Gastrocnemius medialis (tissue), 4 donors: ENCODE results near the gene CYGB. TPM values are rescaled to one million over a fixed set of nuclear protein-coding genes. Genes with fewer than 3 reads are reported as not detected.

Source experiments
- ATAC-seq, 2 donors: fragments of 150-250 bp; one replicate each; pipeline ENCODE4 v1.9.1; 2016
- DNase-seq, 2 donors: peaks; one replicate each; pipeline ENCODE4 v3.0.0-alpha.2; 2019
- H3K27ac ChIP-seq, 4 donors: fragments of 200-600 bp; sonication (generic); 1 replicate in 1 of 4; 2 replicates in 3 of 4; pipeline ENCODE4 v1.5.1; 2016 to 2018; ENCODE audit warnings: mild to moderate bottlenecking in 2 of 4, moderate library complexity in 1 of 4
- H3K27me3 ChIP-seq, 3 donors: fragments of 200-600 bp; sonication (generic) in 2 of 3; 1 replicate in 1 of 3; 2 replicates in 2 of 3; pipeline versions ENCODE4 v1.5.1 to v1.6.0; 2016 to 2019; ENCODE audit warnings: mild to moderate bottlenecking in 1 of 3, moderate library complexity in 1 of 3
- H3K36me3 ChIP-seq, 2 donors: fragments of 200-600 bp; sonication (generic) in 1 of 2; one replicate each; pipeline ENCODE4 v1.5.1; 2017 to 2018
- H3K4me1 ChIP-seq, 2 donors: fragments of 200-600 bp; sonication (generic) in 1 of 2; one replicate each; pipeline ENCODE4 v1.5.1; 2016 to 2017; ENCODE audit warnings: mild to moderate bottlenecking in 2 of 2
- H3K4me3 ChIP-seq, 4 donors: fragments of 200-600 bp; sonication (generic) in 3 of 4; 1 replicate in 1 of 4; 2 replicates in 3 of 4; pipeline ENCODE4 v1.5.1; 2016 to 2019; ENCODE audit warnings: mild to moderate bottlenecking in 2 of 4
- H3K9me3 ChIP-seq, 3 donors: fragments of 200-600 bp; sonication (generic) in 2 of 3; 1 replicate in 1 of 3; 2 replicates in 2 of 3; pipeline ENCODE4 v1.5.1; 2016 to 2019
- POLR2A ChIP-seq, 2 donors: fragments of 450-650 bp; IDR thresholded peaks; one replicate each; pipeline ENCODE4 v1.6.1; 2017; ENCODE audit warnings: antibody characterized with exemption in 2 of 2, mild to moderate bottlenecking in 2 of 2, moderate library complexity in 2 of 2
- in situ Hi-C, 4 donors: fragments of 200-750 bp; cut with MboI; loops; one replicate each; pipeline versions ENCODE4 v1.15.0 to v1.8.0; 2017; ENCODE audit warnings: low sequenced_read_pairs in 4 of 4
- intact Hi-C: fragments of 100-400 bp; cut with DNase I; formaldehyde crosslinking; loops from one replicate; pipeline ENCODE4 v1.15.1; 2023; ENCODE audit warnings: low total_unique reads
- total RNA-seq, 4 donors: library from RNA; depleted of rRNA; stranded (reverse); fragments of >200 nt; gene quantifications; one replicate each; pipeline versions ENCODE4 v1.1.0 to v1.2.3, GENCODE V29; 2016
- TF ChIP-seq, protein P1 (sequence below), 5 experiments: fragments of 450-650 bp in 3 of 5; fragments of 200-600 bp in 2 of 5; sonication (generic) in 2 of 5; IDR thresholded peaks in 4 of 5; conservative IDR thresholded peaks in 1 of 5; 1 replicate in 4 of 5; 2 replicates in 1 of 5; pipeline ENCODE4 v1.5.1; 2016 to 2019; ENCODE audit warnings: antibody characterized with exemption in 5 of 5, mild to moderate bottlenecking in 3 of 5, moderate library complexity in 3 of 5

The CYGB gene
- total RNA-seq, 4 donors from 2014 or later = 8.1 to 19.7 (median 10.6) TPM

DNA sequence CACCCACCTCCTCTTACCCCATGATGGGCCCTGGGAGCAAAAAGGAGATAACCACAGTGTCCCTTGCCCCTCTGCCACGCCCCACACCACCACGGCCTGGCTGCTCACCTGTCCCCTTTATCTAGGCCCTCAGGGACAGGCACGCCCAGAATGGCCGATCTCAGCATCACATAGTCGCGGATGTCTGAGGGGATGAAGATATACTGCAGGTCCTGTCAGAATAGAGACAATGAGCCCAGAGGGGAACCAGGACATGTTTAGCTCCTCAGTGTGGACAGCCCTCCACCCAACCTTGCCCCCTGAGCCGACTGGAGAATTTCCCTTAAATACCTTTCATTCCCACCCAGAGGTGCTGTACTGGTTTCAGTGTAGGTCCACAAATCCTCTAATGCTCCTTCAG is 32.9 kb upstream of the CYGB start:
- Histone ChIP-seq H3K27me3 (no peaks in the 10 kb centered on the region), H3K36me3 (peaks cover 0 to 11% of the 10 kb centered on the region in 2 donors), H3K4me1 (peaks cover 24 to 29% of the 10 kb centered on the region in 2 donors), H3K27ac (peak overlapping the region; percentile 67 to 81 (median 73)), H3K9me3 (no peaks in the 10 kb centered on the region), H3K4me3 (no peak overlapping the region)
- no peak for ATAC-seq
- intact Hi-C loops = no loop called here
- no peak for DNase-seq
- in situ Hi-C loops = loop anchor here in 1 of 4 donors (25.0 kb wide), 1 partner anchor 142 kb away; the partner anchor contains the start of gene MXRA7
- TF ChIP-seq, protein P1, sequence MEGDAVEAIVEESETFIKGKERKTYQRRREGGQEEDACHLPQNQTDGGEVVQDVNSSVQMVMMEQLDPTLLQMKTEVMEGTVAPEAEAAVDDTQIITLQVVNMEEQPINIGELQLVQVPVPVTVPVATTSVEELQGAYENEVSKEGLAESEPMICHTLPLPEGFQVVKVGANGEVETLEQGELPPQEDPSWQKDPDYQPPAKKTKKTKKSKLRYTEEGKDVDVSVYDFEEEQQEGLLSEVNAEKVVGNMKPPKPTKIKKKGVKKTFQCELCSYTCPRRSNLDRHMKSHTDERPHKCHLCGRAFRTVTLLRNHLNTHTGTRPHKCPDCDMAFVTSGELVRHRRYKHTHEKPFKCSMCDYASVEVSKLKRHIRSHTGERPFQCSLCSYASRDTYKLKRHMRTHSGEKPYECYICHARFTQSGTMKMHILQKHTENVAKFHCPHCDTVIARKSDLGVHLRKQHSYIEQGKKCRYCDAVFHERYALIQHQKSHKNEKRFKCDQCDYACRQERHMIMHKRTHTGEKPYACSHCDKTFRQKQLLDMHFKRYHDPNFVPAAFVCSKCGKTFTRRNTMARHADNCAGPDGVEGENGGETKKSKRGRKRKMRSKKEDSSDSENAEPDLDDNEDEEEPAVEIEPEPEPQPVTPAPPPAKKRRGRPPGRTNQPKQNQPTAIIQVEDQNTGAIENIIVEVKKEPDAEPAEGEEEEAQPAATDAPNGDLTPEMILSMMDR (IDR thresholded peaks at IDR 0.05 in 4 of 5, conservative IDR thresholded peaks at IDR 0.05 in 1 of 5) = no peak
- no peak for TF ChIP-seq POLR2A (IDR thresholded peaks at IDR 0.05)

DNA sequence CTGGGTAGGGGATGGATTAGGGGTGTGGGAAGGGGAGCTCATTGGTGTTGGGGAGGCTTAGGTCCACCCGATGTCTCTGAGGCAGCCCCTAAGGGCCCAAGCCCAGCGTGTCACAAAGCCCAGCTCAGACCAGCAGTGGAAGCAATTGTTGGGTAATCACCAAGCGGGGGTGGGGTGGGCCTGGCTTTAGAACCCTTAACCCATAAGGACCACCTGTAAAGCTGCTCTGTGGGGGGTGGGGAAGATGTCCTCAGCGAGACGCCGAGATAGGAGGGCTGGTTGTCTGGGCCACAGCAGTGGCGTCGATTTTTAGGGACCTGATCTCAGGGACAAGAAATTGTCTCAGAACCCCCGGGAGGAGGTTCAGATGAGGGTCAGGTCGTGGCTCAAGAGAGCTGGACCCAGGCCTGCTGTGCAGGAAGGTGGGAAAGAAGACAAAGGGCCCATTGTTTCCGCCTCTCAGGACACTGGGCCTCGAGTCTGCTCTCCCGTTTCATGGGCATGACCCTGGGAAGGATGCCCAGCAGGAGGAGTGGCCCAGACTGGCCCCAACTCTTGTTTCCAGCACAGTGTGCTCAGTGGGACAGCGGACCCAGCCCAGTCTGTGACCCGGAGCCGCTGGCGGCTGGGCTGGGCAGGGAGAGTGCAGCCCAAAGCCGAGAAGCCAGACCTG is 32.2 kb upstream of the CYGB start:
- peaks cover 0 to 18% of the 10 kb centered on the region in 2 donors for H3K36me3 ChIP-seq
- H3K4me1 ChIP-seq = peaks cover 24 to 29% of the 10 kb centered on the region in 2 donors
- no peak overlapping the region for H3K4me3 ChIP-seq
- DNase-seq (peak; percentile 75 to 84), ATAC-seq (peak; percentile 73 to 89)
- intact Hi-C loops (no loop called here), in situ Hi-C loops (loop anchor here in 1 of 4 donors (25.0 kb wide), 1 partner anchor 143 kb away; the partner anchor contains the start of gene MXRA7)
- H3K9me3 ChIP-seq = no peaks in the 10 kb centered on the region
- peak overlapping the region; percentile 67 to 81 (median 73) for H3K27ac ChIP-seq
- TF ChIP-seq, protein P1 (IDR thresholded peaks at IDR 0.05 in 4 of 5, conservative IDR thresholded peaks at IDR 0.05 in 1 of 5) = no peak
- no peak for TF ChIP-seq POLR2A (IDR thresholded peaks at IDR 0.05)
- H3K27me3 ChIP-seq = no peaks in the 10 kb centered on the region

DNA sequence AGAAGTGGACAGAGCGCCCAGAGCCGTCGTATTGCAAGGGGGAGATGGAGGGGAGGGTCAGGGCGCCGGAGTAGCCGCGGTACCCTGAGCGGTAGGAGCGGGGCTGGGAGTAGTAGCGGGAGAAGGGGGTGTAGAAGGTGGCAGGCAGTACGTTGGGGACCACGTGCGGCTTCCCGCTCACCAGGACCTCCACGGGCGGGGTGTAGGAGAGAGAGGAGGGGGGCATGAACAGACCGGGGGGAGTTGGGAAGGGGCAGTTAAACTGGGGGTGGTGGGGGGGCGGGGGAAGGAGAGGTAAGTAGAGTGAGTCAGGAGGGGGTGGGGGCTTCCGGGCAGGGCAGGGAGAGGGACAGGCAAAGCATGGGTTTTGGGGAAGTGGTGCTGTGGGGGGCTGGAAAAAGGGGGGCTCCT is 31.3 kb upstream of the CYGB start:
- Histone ChIP-seq H3K27me3 (no peaks in the 10 kb centered on the region), H3K27ac (peak overlapping the region in 1 of 4 donors; percentile 72), H3K4me3 (no peak overlapping the region), H3K36me3 (peaks cover 0 to 21% of the 10 kb centered on the region in 2 donors), H3K4me1 (peaks cover 24 to 29% of the 10 kb centered on the region in 2 donors), H3K9me3 (no peaks in the 10 kb centered on the region)
- in situ Hi-C loops (loop anchor here in 1 of 4 donors (25.0 kb wide), 1 partner anchor 143 kb away; the partner anchor contains the start of gene MXRA7), intact Hi-C loops (no loop called here)
- TF ChIP-seq, protein P1 (IDR thresholded peaks at IDR 0.05 in 4 of 5, conservative IDR thresholded peaks at IDR 0.05 in 1 of 5) = no peak
- no peak for TF ChIP-seq POLR2A (IDR thresholded peaks at IDR 0.05)
- no peak for DNase-seq
- ATAC-seq = no peak

DNA sequence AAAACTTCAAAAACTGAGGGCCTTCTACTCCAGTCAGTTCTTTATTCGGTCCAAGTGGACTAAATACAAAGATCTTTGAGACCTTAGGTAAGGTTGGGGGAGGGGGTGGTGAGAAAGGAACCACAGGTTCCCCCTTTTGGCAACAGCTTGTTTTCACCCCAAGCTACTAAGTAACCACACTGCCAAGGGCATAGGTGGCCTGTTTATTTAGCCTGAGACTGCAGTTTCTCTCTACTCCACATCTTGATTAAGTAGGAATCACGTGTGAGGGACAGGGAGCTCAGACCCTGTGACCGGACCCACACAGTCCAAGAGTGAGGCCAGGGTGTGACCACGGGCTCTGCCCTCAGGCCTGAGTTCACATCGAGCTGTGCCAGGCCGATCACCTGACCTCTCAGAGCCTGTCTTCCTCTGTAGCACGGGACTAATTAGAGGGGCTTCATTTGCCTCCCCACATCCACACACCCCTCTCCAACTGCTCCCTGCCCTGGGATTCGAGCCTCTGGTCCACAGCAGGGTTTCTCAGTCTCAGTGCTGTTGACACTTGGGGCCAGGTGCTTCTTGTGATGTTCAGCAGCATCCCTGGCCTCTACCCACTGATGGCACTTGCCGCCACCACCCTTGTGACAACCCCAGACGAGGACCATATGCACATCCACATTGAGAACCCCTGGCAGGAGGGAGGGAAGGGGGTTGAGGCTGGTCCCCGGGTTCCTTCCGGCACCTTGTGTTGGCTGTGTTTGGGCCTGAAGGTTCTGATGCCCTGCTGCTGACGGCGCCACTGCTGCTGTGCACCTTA is 30.3 kb upstream of the CYGB start:
- intact Hi-C loops = no loop called here
- peak overlapping the region; percentile 23 to 72 (median 58) for H3K27ac ChIP-seq
- peaks cover 0 to 21% of the 10 kb centered on the region in 2 donors for H3K36me3 ChIP-seq
- ATAC-seq = peak; percentile 28 to 54
- TF ChIP-seq, protein P1 (IDR thresholded peaks at IDR 0.05 in 4 of 5, conservative IDR thresholded peaks at IDR 0.05 in 1 of 5) = no peak
- TF ChIP-seq POLR2A (IDR thresholded peaks at IDR 0.05) = no peak
- no peak overlapping the region for H3K4me3 ChIP-seq
- H3K4me1 ChIP-seq = peaks cover 24 to 32% of the 10 kb centered on the region in 2 donors
- DNase-seq = peak; percentile 59 to 60
- H3K27me3 ChIP-seq = no peaks in the 10 kb centered on the region
- H3K9me3 ChIP-seq = no peaks in the 10 kb centered on the region
- in situ Hi-C loops = loop anchor here in 1 of 4 donors (25.0 kb wide), 1 partner anchor 144 kb away; the partner anchor contains the start of gene MXRA7
